Omental fat pad (tissue), 4 donors: Measurements from ENCODE around the gene CXXC5. TPM values are rescaled to one million over a fixed set of nuclear protein-coding genes. Genes with fewer than 3 reads are reported as not detected.
"Not testable (repeated sequence)": the region's sequence is repeated elsewhere in the genome, so short reads cannot be mapped to it uniquely, and the experiment has no call there.

Experiments
- ATAC-seq: fragments of 150-250 bp; one replicate; pipeline ENCODE4 v1.9.1; 2016; ENCODE audit warnings: mild to moderate bottlenecking, moderate library complexity; ENCODE audit not compliant: low FRiP score
- DNase-seq: peaks from one replicate; pipeline ENCODE4 v3.0.0-alpha.2; 2019; ENCODE audit warnings: low spot score
- small RNA-seq: library from RNA; depleted of rRNA; stranded (forward); fragments of <200 nt; gene quantifications from one replicate; pipeline ENCODE3, GENCODE V24; 2016
- total RNA-seq, 4 donors: library from RNA; depleted of rRNA; stranded (reverse); fragments of >200 nt; gene quantifications; one replicate each; pipeline ENCODE4 v1.1.0, GENCODE V29; 2016
- TF ChIP-seq, protein P1 (sequence below), 3 donors: fragments of 450-650 bp; IDR thresholded peaks; one replicate each; pipeline ENCODE4 v1.5.1; 2016 to 2017; ENCODE audit warnings: antibody characterized with exemption in 3 of 3, mild to moderate bottlenecking in 3 of 3, moderate library complexity in 2 of 3

The CXXC5 gene
- total RNA-seq, 4 donors from 2014 or later, result 14.9 to 27.3 (median 25.0) TPM

DNA sequence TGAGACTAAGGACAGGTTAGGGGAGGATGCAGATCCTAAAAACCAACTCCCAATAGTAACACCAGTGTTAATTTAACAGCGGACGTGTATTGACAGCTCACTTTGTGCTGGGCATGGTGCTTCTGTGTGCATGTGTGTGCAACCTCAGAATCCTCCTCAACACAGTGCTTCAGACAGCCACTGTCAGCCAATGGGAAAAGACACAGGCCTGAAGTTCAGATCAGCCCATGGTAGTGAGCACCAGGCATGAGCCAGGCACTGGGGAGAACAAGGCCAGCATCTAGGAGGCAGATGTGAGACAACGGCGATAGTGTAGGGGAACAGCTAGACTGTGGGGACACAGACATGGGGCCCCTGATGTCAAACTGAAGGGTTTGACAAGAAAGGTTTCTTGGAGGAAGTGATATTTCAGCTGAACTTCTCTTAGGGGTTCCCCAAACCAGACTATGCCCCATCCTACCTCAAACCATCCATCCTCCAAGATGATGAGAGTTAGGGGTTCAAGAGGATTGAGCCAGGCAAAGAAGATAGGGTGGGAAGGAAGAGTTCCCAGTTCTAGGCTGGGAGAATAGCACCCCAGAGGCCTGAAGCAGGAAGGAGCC lies 75.9 kb downstream of the CXXC5 start:
- DNase-seq, result no peak
- no peak for ATAC-seq
- TF ChIP-seq, protein P1, sequence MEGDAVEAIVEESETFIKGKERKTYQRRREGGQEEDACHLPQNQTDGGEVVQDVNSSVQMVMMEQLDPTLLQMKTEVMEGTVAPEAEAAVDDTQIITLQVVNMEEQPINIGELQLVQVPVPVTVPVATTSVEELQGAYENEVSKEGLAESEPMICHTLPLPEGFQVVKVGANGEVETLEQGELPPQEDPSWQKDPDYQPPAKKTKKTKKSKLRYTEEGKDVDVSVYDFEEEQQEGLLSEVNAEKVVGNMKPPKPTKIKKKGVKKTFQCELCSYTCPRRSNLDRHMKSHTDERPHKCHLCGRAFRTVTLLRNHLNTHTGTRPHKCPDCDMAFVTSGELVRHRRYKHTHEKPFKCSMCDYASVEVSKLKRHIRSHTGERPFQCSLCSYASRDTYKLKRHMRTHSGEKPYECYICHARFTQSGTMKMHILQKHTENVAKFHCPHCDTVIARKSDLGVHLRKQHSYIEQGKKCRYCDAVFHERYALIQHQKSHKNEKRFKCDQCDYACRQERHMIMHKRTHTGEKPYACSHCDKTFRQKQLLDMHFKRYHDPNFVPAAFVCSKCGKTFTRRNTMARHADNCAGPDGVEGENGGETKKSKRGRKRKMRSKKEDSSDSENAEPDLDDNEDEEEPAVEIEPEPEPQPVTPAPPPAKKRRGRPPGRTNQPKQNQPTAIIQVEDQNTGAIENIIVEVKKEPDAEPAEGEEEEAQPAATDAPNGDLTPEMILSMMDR (IDR thresholded peaks at IDR 0.05), result no peak

DNA sequence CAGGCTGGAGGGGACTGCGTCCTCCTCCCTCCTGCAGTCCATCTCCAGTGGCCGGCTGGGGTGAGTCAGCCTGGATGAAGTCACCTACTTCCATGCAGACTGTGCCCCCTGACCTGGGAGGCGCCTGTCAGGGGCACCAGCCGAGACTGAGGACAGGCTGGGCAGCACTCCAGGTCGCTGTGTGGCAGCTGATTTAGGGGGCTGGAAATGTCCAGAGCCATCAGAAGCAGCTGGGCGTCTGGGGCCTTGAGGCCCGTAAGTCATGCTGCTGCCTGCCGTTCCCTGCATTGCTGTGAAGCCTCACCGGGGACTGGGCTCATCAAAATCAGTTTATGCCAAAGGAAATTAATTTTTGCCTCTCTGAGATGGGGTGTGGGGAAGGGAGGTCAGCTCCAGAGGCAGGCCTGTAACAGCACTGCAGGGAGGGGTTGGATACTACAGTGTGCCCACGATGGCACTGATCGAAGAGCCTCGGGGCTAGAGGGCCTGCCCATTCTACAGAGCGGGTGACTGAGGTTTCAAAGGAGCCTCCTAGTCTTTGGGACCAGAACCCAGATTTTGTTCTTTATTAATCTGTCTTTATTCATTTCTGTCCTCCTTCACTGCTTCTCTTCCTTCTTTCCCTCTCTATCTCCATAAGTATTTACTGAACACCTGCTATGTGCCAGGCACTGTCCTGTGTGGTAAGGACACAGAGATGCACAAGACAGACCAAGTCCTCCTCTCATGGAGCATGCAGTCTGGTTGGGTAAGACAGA lies 77.1 kb downstream of the CXXC5 start:
- peak; percentile 75 for ATAC-seq
- TF ChIP-seq, protein P1 (IDR thresholded peaks at IDR 0.05), result no peak
- DNase-seq, result no peak

DNA sequence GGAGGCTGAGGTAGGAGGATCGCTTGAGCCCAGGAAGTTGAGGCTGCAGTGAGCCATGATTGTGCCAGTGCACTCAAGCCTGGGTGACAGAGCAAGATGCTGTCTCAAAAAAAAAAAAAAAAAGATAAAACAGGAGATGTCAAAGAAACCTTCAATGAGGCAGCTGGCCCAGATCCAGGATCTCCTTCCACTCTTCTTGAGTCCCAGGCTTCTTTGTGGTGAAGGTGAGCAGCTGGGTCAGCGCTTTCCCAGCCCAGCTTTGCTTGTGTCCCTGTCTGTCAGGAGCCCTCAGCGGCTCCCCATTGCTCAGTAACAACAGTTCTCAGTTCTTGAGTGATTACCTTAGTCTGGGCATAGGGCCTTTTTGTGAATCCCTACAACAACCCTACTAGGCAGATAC lies 78.1 kb downstream of the CXXC5 start:
- TF ChIP-seq, protein P1 (IDR thresholded peaks at IDR 0.05), result no peak
- no peak for DNase-seq
- ATAC-seq, result no peak

DNA sequence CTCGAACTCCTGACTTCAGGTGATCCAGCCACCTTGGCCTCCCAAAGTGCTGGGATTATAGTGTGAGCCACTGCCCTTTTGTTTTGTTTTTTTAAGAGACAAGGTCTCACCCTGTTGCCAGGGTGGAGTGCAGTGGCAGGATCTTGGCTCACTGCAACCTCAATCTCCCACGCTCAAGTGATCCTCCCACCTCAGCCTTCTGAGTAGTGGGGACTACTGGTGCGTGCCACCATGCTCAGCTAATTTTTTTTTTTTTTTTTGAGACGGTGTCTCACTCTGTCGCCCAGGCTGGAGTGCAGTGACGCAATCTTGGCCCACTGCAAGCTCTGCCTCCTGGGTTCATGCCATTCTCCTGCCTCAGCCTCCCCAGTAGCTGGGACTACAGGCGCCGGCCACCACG lies 79.5 kb downstream of the CXXC5 start:
- not testable (repeated sequence) for DNase-seq, ATAC-seq

DNA sequence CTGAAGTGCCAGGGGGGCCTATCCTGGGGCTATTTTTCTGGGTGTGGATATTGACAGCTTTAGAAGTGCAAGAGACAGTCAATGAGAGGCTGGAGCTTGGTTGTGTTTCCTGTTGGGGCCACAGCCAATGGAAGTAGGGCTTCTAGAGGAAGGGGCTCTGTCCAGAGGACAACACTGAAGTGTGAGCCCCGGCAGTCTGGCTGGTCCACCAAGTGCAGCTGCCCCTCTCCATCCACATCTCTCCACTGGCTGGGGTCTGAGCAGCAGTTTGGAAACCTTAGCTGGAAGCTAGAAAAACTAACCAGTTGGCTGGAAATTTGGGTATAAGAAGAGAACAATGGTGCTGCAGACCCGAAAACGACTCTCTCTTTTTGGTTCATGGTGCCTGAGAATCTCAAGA lies 83.1 kb downstream of the CXXC5 start:
- DNase-seq (no peak), ATAC-seq (no peak)
- TF ChIP-seq, protein P1 (IDR thresholded peaks at IDR 0.05), result no peak

DNA sequence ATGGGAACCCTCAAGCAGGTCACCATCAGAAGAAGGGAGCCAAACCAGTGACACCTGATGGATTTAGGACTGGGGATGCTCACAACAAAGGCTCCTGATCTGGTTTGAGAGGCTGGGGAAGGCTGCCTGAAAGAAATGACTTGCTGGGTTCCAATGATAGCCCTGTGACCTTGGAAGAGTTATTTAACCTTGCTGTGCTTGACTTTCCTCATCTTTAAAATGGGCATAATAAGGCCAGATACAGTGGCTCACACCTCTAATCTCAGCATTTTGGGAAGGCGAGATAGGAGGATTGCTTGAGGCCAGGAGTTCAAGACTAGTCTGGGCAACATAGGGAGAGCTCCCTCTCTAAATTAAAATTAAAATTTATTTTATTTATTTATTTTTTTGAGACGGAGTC lies 83.9 kb downstream of the CXXC5 start:
- TF ChIP-seq, protein P1 (IDR thresholded peaks at IDR 0.05), result no peak
- ATAC-seq, result no peak
- no peak for DNase-seq

DNA sequence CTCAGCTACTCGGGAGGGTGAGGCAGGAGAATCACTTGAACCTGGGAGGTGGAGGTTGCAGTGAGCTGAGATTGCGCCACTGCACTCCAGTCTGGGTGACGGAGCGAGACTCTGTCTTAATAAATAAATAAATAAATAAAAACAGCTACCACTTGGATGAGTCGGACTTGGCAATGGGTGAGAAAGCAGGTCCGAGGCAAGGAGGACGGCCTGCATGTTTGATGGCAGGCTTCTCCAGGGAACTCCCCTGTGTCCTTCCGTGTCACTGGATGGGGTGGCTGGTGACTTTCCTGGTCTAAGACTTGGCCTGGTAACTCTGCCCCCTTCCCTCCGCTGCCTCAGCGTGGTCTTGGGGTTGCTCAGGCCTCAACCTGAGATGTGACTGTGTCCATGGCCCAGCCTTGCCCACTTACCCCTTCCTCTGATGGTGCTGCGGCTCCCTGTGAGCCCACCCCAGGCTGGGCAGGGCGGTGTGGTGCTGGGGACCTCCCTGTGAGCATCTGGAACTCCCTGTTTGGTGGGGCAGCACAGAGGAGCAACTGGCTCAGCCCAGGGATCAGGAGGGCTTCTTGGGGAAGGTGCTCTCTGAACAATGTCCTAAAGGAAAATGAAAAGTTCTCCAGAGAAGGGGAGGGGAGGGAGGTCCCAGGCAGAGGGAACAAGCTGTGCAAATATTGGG lies 85.0 kb downstream of the CXXC5 start:
- DNase-seq (no peak), ATAC-seq (no peak)
- TF ChIP-seq, protein P1 (IDR thresholded peaks at IDR 0.05), result no peak

Small RNAs within 50 kb of the gene (small RNA-seq; reads per million reads assigned to genes)
- not detected for gene RNU6-236P

Other genes starting within 250 kb of the CXXC5 start
- gene SPATA24, start 244.3 kb upstream of the CXXC5 start, total RNA-seq, result 1 to 10 TPM; 1.8 to 3.3 (median 2.0) TPM
- gene DNAJC18, start 208.8 kb upstream of the CXXC5 start, total RNA-seq, result 1 to 10 TPM; 6.1 to 7.4 (median 6.5) TPM
- 10 to 100 TPM; 17.9 to 57.4 (median 35.9) TPM for gene ECSCR, start 185.6 kb upstream of the CXXC5 start, total RNA-seq
- gene SMIM33, start 177.3 kb upstream of the CXXC5 start, total RNA-seq, result not detected
- 10 to 100 TPM; 32.8 to 93.3 (median 48.7) TPM for gene STING1, start 165.6 kb upstream of the CXXC5 start, total RNA-seq
- gene UBE2D2, start 87.0 kb upstream of the CXXC5 start, total RNA-seq, result 10 to 100 TPM; 50.4 to 76.9 (median 70.4) TPM
- gene PSD2, start 147.5 kb downstream of the CXXC5 start, total RNA-seq, result under 1 TPM in 3 of 4 donors, not detected in 1; 0.12 to 0.46 (median 0.16) TPM